ENCODE results near the gene CCNK.

Gene CCNK

GRCh38 chr14:99468836-99469592 lies 12.2 kb upstream of the CCNK start:
- H3K9ac ChIP-seq (ENCODE audit: low read length), result no peak overlapping the region
- TF ChIP-seq EZH2phosphoT487 (conservative IDR thresholded peaks at IDR 0.05; ENCODE audit: low read length) (no peak), CTCF (IDR thresholded peaks at IDR 0.05; ENCODE audit: insufficient read depth, low read length, poor library complexity, severe bottlenecking) (no peak)
- no peak overlapping the region for H2AFZ ChIP-seq (ENCODE audit: low read depth, low read length, severe bottlenecking)
- H3K36me3 ChIP-seq (ENCODE audit: low read length), result no peaks in the 10 kb centered on the region
- no peaks in the 10 kb centered on the region for H3F3A ChIP-seq (ENCODE audit: insufficient read depth)
- no peaks in the 10 kb centered on the region for H3K9me2 ChIP-seq (replicated peaks; ENCODE audit: insufficient read depth, low read length)
- no peak overlapping the region for H3K4me2 ChIP-seq (ENCODE audit: low read depth, low read length, poor library complexity, severe bottlenecking)
- no peaks in the 10 kb centered on the region for H3K27me3 ChIP-seq (ENCODE audit: low read length)
- H3K9me3 ChIP-seq (ENCODE audit: insufficient read depth, low read length), result no peaks in the 10 kb centered on the region
- H3K79me2 ChIP-seq (ENCODE audit: insufficient read depth, low read length), result peaks cover 71% of the 10 kb centered on the region
- H4K20me1 ChIP-seq (ENCODE audit: low read depth, low read length), result peaks cover 13% of the 10 kb centered on the region; the same call in 1 of the 2 replicates
- no peak overlapping the region for H3K4me3 ChIP-seq (ENCODE audit: insufficient read depth, low read length, poor library complexity, severe bottlenecking)
- no peak overlapping the region for H3K27ac ChIP-seq (ENCODE audit: low read depth, low read length)

GRCh38 chr14:99471731-99472130 lies 9.5 kb upstream of the CCNK start:
- peaks cover 17% of the 10 kb centered on the region; the same call in 1 of the 2 replicates for H4K20me1 ChIP-seq (ENCODE audit: low read depth, low read length)

GRCh38 chr14:99472937-99473336 lies 8.3 kb upstream of the CCNK start:
- Histone ChIP-seq H3K36me3 (ENCODE audit: low read length) (no peaks in the 10 kb centered on the region), H3F3A (ENCODE audit: insufficient read depth) (no peaks in the 10 kb centered on the region), H3K27ac (ENCODE audit: low read depth, low read length) (no peak overlapping the region), H3K4me2 (ENCODE audit: low read depth, low read length, poor library complexity, severe bottlenecking) (no peak overlapping the region), H3K9me2 (replicated peaks; ENCODE audit: insufficient read depth, low read length) (no peaks in the 10 kb centered on the region), H4K20me1 (ENCODE audit: low read depth, low read length) (peaks cover 20% of the 10 kb centered on the region), H2AFZ (ENCODE audit: low read depth, low read length, severe bottlenecking) (no peak overlapping the region), H3K79me2 (ENCODE audit: insufficient read depth, low read length) (peaks cover 87% of the 10 kb centered on the region), H3K27me3 (ENCODE audit: low read length) (no peaks in the 10 kb centered on the region), H3K9ac (ENCODE audit: low read length) (no peak overlapping the region), H3K4me3 (ENCODE audit: insufficient read depth, low read length, poor library complexity, severe bottlenecking) (no peak overlapping the region), H3K9me3 (ENCODE audit: insufficient read depth, low read length) (no peaks in the 10 kb centered on the region)
- TF ChIP-seq CTCF (IDR thresholded peaks at IDR 0.05; ENCODE audit: insufficient read depth, low read length, poor library complexity, severe bottlenecking) (no peak), EZH2phosphoT487 (conservative IDR thresholded peaks at IDR 0.05; ENCODE audit: low read length) (no peak)

More at GRCh38 chr14:99471731-99472130, 9.5 kb upstream of the CCNK start:
- Histone ChIP-seq H3K27me3 (ENCODE audit: low read length) (no peaks in the 10 kb centered on the region), H3K4me2 (ENCODE audit: low read depth, low read length, poor library complexity, severe bottlenecking) (no peak overlapping the region), H3K9me2 (replicated peaks; ENCODE audit: insufficient read depth, low read length) (no peaks in the 10 kb centered on the region), H2AFZ (ENCODE audit: low read depth, low read length, severe bottlenecking) (no peak overlapping the region), H3K9ac (ENCODE audit: low read length) (no peak overlapping the region), H3K9me3 (ENCODE audit: insufficient read depth, low read length) (no peaks in the 10 kb centered on the region), H3K36me3 (ENCODE audit: low read length) (no peaks in the 10 kb centered on the region), H3K79me2 (ENCODE audit: insufficient read depth, low read length) (peaks cover 90% of the 10 kb centered on the region), H3K27ac (ENCODE audit: low read depth, low read length) (no peak overlapping the region), H3K4me3 (ENCODE audit: insufficient read depth, low read length, poor library complexity, severe bottlenecking) (no peak overlapping the region), H3F3A (ENCODE audit: insufficient read depth) (no peaks in the 10 kb centered on the region)
- no peak for TF ChIP-seq CTCF (IDR thresholded peaks at IDR 0.05; ENCODE audit: insufficient read depth, low read length, poor library complexity, severe bottlenecking)
- TF ChIP-seq EZH2phosphoT487 (conservative IDR thresholded peaks at IDR 0.05; ENCODE audit: low read length), result no peak

Measured in SU-DHL-6 (cell line).